HCT116 (cell line): ENCODE results near the gene SLC35G6. TPM values are rescaled to one million over a fixed set of nuclear protein-coding genes. Genes with fewer than 3 reads are reported as not detected.

Experiments
- ATAC-seq: fragments of 200-7000 bp; cut with Tn5 transposase; 2 replicates; pipeline ENCODE4 v1.9.1; 2020; ENCODE audit warnings: mild to moderate bottlenecking, moderate library complexity
- BruUV-seq: library from RNA; stranded (reverse); fragments of 400-500 nt; replicated peaks from 2 replicates; lab custom pipeline; 2021; lab: Mats Ljungman, UMichigan
- CTCF ChIA-PET: fragments of 300-600 bp; sonication (Branson Sonifier 250); formaldehyde crosslinking; loops from one replicate; lab custom pipeline; 2021; ENCODE audit warnings: antibody characterized with exemption; lab: Charles Lee
- POLR2A ChIA-PET: fragments of 300-600, 350-600 bp; sonication (Branson Sonifier 250); formaldehyde crosslinking; loops from one replicate; lab custom pipeline; 2021; ENCODE audit warnings: antibody characterized with exemption; lab: Charles Lee
- RAD21 ChIA-PET, 2 experiments: fragments of 300-600 bp; sonication (Branson Sonifier 250); formaldehyde crosslinking; loops; one replicate each; lab custom pipeline; 2023; ENCODE audit warnings: low total read pairs in 2 of 2; ENCODE audit not compliant: uncharacterized antibody in 2 of 2, unreplicated experiment in 2 of 2, low non-redundant PET in 1 of 2; lab: Charles Lee
- DNase-seq: peaks from one replicate; pipeline ENCODE4 v3.0.0-alpha.2; 2010; ENCODE audit warnings: low read depth, low spot score
- H2AFZ ChIP-seq: fragments of 200-600 bp; shearing (Covaris generic), sonication (generic); 2 replicates; pipeline ENCODE4 v1.6.1; 2017; ENCODE audit warnings: low read depth, mixed run types, mixed read lengths, antibody characterized with exemption, low read length; ENCODE audit not compliant: poor library complexity, severe bottlenecking
- H3K27ac ChIP-seq: 2 replicates; pipeline ENCODE4 v1.5.1; 2012; ENCODE audit warnings: low read depth, low read length
- H3K27me3 ChIP-seq: fragments of 200-600 bp; sonication (generic); 2 replicates; pipeline ENCODE4 v1.6.1; 2016; ENCODE audit warnings: mixed run types, low read length, mixed read lengths; ENCODE audit not compliant: insufficient read depth
- H3K36me3 ChIP-seq, 2 experiments: fragments of 200-500 bp in 1 of 2; fragments of 200-600 bp in 1 of 2; sonication (Bioruptor generic) in 1 of 2; sonication (generic) in 1 of 2; 2 replicates each; pipeline versions ENCODE4 v1.5.1 to v1.6.1; 2014 to 2016; ENCODE audit warnings: low read length in 2 of 2, inconsistent platforms in 1 of 2, mixed read lengths in 1 of 2, mixed run types in 1 of 2; ENCODE audit not compliant: insufficient read depth in 2 of 2, control insufficient read depth in 1 of 2
- H3K4me1 ChIP-seq, 2 experiments: fragments of 200-600 bp in 1 of 2; sonication (generic) in 1 of 2; 2 replicates each; pipeline versions ENCODE4 v1.5.1 to v1.6.1; 2012 to 2017; ENCODE audit warnings: low read length in 2 of 2, inconsistent platforms in 1 of 2, mild to moderate bottlenecking in 1 of 2, mixed read lengths in 1 of 2, mixed run types in 1 of 2, moderate library complexity in 1 of 2; ENCODE audit not compliant: insufficient read depth in 2 of 2, control insufficient read depth in 1 of 2
- H3K4me2 ChIP-seq: fragments of 200-600 bp; sonication (generic); 2 replicates; pipeline ENCODE4 v1.6.1; 2017; ENCODE audit warnings: mixed run types, low read length, mixed read lengths
- H3K4me3 ChIP-seq, 2 experiments: fragments of 200-600 bp in 1 of 2; sonication (generic) in 1 of 2; replicated peaks in 1 of 2; 2 replicates each; pipeline ENCODE4 v1.5.1; 2011 to 2016; ENCODE audit warnings: low read length in 2 of 2, control low read depth in 1 of 2, low read depth in 1 of 2, mild to moderate bottlenecking in 1 of 2, mixed read lengths in 1 of 2, mixed run types in 1 of 2
- H3K79me2 ChIP-seq: fragments of 200-600 bp; sonication (generic); 2 replicates; pipeline ENCODE4 v1.6.1; 2017; ENCODE audit warnings: mild to moderate bottlenecking, mixed run types, low read length, moderate library complexity, mixed read lengths; ENCODE audit not compliant: insufficient read depth
- H3K9ac ChIP-seq: fragments of 200-600 bp; sonication (generic); 2 replicates; pipeline ENCODE4 v1.6.1; 2016; ENCODE audit warnings: low read length, mixed read lengths
- H3K9me2 ChIP-seq: fragments of 200-600 bp; sonication (generic), shearing (Covaris generic); 2 replicates; pipeline ENCODE4 v1.6.1; 2017; ENCODE audit warnings: mixed run types, mild to moderate bottlenecking, moderate library complexity; ENCODE audit not compliant: insufficient read depth
- H3K9me3 ChIP-seq, 2 experiments: fragments of 200-500 bp in 1 of 2; fragments of 200-600 bp in 1 of 2; sonication (Bioruptor generic) in 1 of 2; sonication (generic) in 1 of 2; 2 replicates each; pipeline ENCODE4 v1.6.1; 2014 to 2017; ENCODE audit warnings: low read length in 2 of 2, mixed read lengths in 2 of 2, inconsistent platforms in 1 of 2, low read depth in 1 of 2, mild to moderate bottlenecking in 1 of 2, mixed run types in 1 of 2, moderate library complexity in 1 of 2; ENCODE audit not compliant: control insufficient read depth in 1 of 2, insufficient read depth in 1 of 2
- H4K20me1 ChIP-seq: fragments of 200-600 bp; sonication (generic), shearing (Covaris generic); 2 replicates; pipeline ENCODE4 v1.6.1; 2017; ENCODE audit warnings: mixed run types, mild to moderate bottlenecking, moderate library complexity; ENCODE audit not compliant: insufficient read depth
- ATF3 ChIP-seq: IDR thresholded peaks from 2 replicates; pipeline ENCODE4 v1.6.1; 2012
- CBX3 ChIP-seq: IDR thresholded peaks from 2 replicates; pipeline ENCODE4 v1.6.1; 2012; ENCODE audit warnings: low read depth
- EGR1 ChIP-seq: IDR thresholded peaks from 2 replicates; pipeline ENCODE4 v1.6.1; 2012; ENCODE audit warnings: low read depth
- ELF1 ChIP-seq: IDR thresholded peaks from 2 replicates; pipeline ENCODE4 v1.6.1; 2012; ENCODE audit warnings: low read depth, borderline replicate concordance
- EZH2 ChIP-seq: fragments of 200-600 bp; sonication (generic); IDR thresholded peaks from 2 replicates; pipeline ENCODE4 v1.6.1; 2017; ENCODE audit warnings: antibody characterized with exemption, mixed run types
- EZH2phosphoT487 ChIP-seq: fragments of 200-600 bp; IDR thresholded peaks from 2 replicates; pipeline ENCODE4 v1.6.1; 2018; ENCODE audit warnings: antibody characterized with exemption, borderline replicate concordance
- FOSL1 ChIP-seq: IDR thresholded peaks from 2 replicates; pipeline ENCODE4 v1.6.1; 2012; ENCODE audit warnings: low read depth
- JUND ChIP-seq: IDR thresholded peaks from 2 replicates; pipeline ENCODE4 v1.6.1; 2012
- POLR2A ChIP-seq: IDR thresholded peaks from 2 replicates; pipeline ENCODE4 v1.7.0; 2011; ENCODE audit warnings: borderline replicate concordance; ENCODE audit not compliant: insufficient read depth, insufficient read length; ENCODE audit errors: extremely low read depth
- POLR2AphosphoS5 ChIP-seq: IDR thresholded peaks from 2 replicates; pipeline ENCODE4 v1.6.1; 2011; ENCODE audit warnings: mild to moderate bottlenecking, low read depth, low read length, moderate library complexity
- SIN3A ChIP-seq: IDR thresholded peaks from 2 replicates; pipeline ENCODE4 v1.6.1; 2012; ENCODE audit warnings: low read depth
- SP1 ChIP-seq: IDR thresholded peaks from 2 replicates; pipeline ENCODE4 v1.6.1; 2012; ENCODE audit warnings: low read depth
- ZNF274 ChIP-seq: fragments of 200-500 bp; sonication (Bioruptor generic); IDR thresholded peaks from 2 replicates; pipeline ENCODE4 v1.6.1; 2014; ENCODE audit warnings: mild to moderate bottlenecking, low read depth, low read length, inconsistent platforms
- intact Hi-C: fragments of 100-400 bp; cut with micrococcal nuclease; formaldehyde crosslinking; loops from 2 replicates; pipeline ENCODE4 v1.10.0; 2022
- total RNA-seq: library from RNA; stranded (reverse); gene quantifications from one replicate; pipeline ENCODE4 v1.2.1, GENCODE V29; 2021; ENCODE audit not compliant: unreplicated experiment

The SLC35G6 gene
- total RNA-seq, 1 experiment from 2014 or later, result not detected

GRCh38 chr17:7508846-7509245, 27.6 kb downstream of the SLC35G6 start:
- TF ChIP-seq EZH2, result no peak
- no peak for TF ChIP-seq ELF1
- TF ChIP-seq SIN3A, result no peak
- TF ChIP-seq, all 23 proteins: peak for 0
- ChIA-PET POLR2A (no interaction called here), CTCF (interaction anchor here (0.7 kb wide), 1 partner anchor 52 kb away, joined by 3 read pairs; no protein-coding TSS in a partner anchor), RAD21 (no interaction called here)
- DNase-seq (no peak), ATAC-seq (no peak)
- intact Hi-C loops, result no loop called here
- BruUV-seq, result no TSS peak
- no peak overlapping the region for H2AFZ ChIP-seq
- no peaks in the 10 kb centered on the region for H3K27me3 ChIP-seq
- H3K4me1 ChIP-seq, result no peaks in the 10 kb centered on the region
- H3K79me2 ChIP-seq, result peaks cover 19% of the 10 kb centered on the region; the same call in 1 of the 2 replicates
- no peak overlapping the region for H3K4me2 ChIP-seq
- H3K9me3 ChIP-seq, result no peaks in the 10 kb centered on the region
- no peaks in the 10 kb centered on the region for H4K20me1 ChIP-seq
- H3K9ac ChIP-seq, result no peak overlapping the region
- H3K4me3 ChIP-seq, result no peak overlapping the region
- no peak overlapping the region for H3K27ac ChIP-seq
- no peaks in the 10 kb centered on the region for H3K9me2 ChIP-seq
- H3K36me3 ChIP-seq, result peaks cover 66 to 81% of the 10 kb centered on the region in 2 experiments

- peaks cover 59 to 84% of the 10 kb centered on the region in 2 experiments for H3K36me3 ChIP-seq
- RAD21 ChIA-PET, result no interaction called here
- TF ChIP-seq ATF3, result no peak
- no peak for TF ChIP-seq ELF1
- no peak for TF ChIP-seq EZH2
- TF ChIP-seq JUND, result no peak
- no peak for TF ChIP-seq POLR2AphosphoS5
- no peak for TF ChIP-seq POLR2A
- no peak for TF ChIP-seq ZNF274
- no peak for TF ChIP-seq EGR1
- TF ChIP-seq SP1, result no peak
- TF ChIP-seq EZH2phosphoT487, result no peak
- TF ChIP-seq FOSL1, result no peak
- no peak for TF ChIP-seq CBX3
- TF ChIP-seq, all 23 proteins: peak for 0
- Histone ChIP-seq H3K27ac (no peak overlapping the region), H3K4me1 (no peaks in the 10 kb centered on the region), H3K9me3 (no peaks in the 10 kb centered on the region), H4K20me1 (no peaks in the 10 kb centered on the region), H3K79me2 (peaks cover 13% of the 10 kb centered on the region; the same call in 1 of the 2 replicates), H3K27me3 (no peaks in the 10 kb centered on the region), H2AFZ (no peak overlapping the region), H3K9ac (no peak overlapping the region), H3K9me2 (no peaks in the 10 kb centered on the region), H3K4me3 (no peak overlapping the region), H3K4me2 (no peak overlapping the region)
- intact Hi-C loops, result loop anchor here (5.0 kb wide), 1 partner anchor 177 kb away; the partner anchor contains the start of genes TP53 and WRAP53
- POLR2A ChIA-PET, result no interaction called here
- ATAC-seq (no peak), DNase-seq (no peak)
- CTCF ChIA-PET, result no interaction called here
- no TSS peak for BruUV-seq
Observed at GRCh38 chr17:7509937-7510336, 28.7 kb downstream of the SLC35G6 start.
